BLaER1 (cell line): ENCODE measurements around the gene TPGS1.

Source experiments
- H3K27ac ChIP-seq: shearing (Covaris generic); formaldehyde crosslinking; 2 replicates; pipeline ENCODE4 v1.8.1; 2022
- H3K27me3 ChIP-seq: shearing (Covaris generic); formaldehyde crosslinking; 2 replicates; pipeline ENCODE4 v1.8.1; 2022
- H3K36me3 ChIP-seq: shearing (Covaris generic); formaldehyde crosslinking; 2 replicates; pipeline ENCODE4 v1.8.1; 2022
- H3K4me1 ChIP-seq: shearing (Covaris generic); formaldehyde crosslinking; 2 replicates; pipeline ENCODE4 v1.8.1; 2022
- H3K4me2 ChIP-seq: shearing (Covaris generic); formaldehyde crosslinking; 2 replicates; pipeline ENCODE4 v1.8.1; 2022
- H3K4me3 ChIP-seq: shearing (Covaris generic); formaldehyde crosslinking; 2 replicates; pipeline ENCODE4 v1.8.1; 2022
- H3K9ac ChIP-seq: shearing (Covaris generic); formaldehyde crosslinking; 2 replicates; pipeline ENCODE4 v1.8.1; 2022
- H3K9me3 ChIP-seq: shearing (Covaris generic); formaldehyde crosslinking; 2 replicates; pipeline ENCODE4 v1.8.1; 2022
- H4K20me1 ChIP-seq: shearing (Covaris generic); formaldehyde crosslinking; 2 replicates; pipeline ENCODE4 v1.8.1; 2022
- Cebpa-rat ChIP-seq: shearing (Covaris generic); IDR thresholded peaks from 2 replicates; pipeline ENCODE4 v1.8.1; 2022

TPGS1 gene

DNA sequence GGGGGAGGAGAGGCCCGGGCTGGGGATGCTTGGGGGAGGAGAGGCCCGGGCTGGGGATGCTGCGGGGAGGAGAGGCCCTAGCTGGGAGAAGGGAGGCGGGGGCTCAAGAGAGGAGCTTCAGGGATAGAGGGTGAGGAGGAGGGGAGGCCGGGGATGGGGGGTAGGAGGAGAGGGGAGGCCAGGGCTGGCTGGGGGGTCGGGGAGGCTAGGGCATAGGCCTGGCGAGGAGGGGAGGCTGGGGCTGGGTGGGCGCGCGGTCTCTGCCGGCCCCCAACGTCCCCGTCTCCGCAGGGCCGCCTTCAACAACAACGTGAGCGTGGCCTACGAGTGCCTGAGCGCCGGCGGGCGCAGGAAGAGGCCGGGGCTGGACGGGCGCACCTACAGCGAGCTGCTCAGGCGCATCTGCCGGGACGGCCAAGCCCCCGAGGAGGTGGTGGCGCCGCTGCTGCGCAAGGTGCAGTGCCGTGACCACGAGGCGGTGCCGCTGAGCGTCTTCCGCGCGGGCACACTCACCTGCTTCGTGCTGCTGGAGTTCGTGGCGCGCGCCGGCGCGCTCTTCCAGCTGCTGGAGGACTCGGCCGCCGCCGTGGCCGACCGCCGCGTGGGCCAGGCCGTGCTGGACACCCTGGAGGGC is 11.4 kb downstream of the TPGS1 start:
- H3K9me3 ChIP-seq = no peaks in the 10 kb centered on the region
- H3K9ac ChIP-seq = no peak overlapping the region
- no peak overlapping the region for H3K4me3 ChIP-seq
- TF ChIP-seq Cebpa-rat = no peak
- H3K4me2 ChIP-seq = no peak overlapping the region
- no peak overlapping the region for H3K27ac ChIP-seq
- H3K4me1 ChIP-seq = peaks cover 21% of the 10 kb centered on the region
- H4K20me1 ChIP-seq = peaks cover 9% of the 10 kb centered on the region
- H3K27me3 ChIP-seq = no peaks in the 10 kb centered on the region
- H3K36me3 ChIP-seq = peaks cover 34% of the 10 kb centered on the region

DNA sequence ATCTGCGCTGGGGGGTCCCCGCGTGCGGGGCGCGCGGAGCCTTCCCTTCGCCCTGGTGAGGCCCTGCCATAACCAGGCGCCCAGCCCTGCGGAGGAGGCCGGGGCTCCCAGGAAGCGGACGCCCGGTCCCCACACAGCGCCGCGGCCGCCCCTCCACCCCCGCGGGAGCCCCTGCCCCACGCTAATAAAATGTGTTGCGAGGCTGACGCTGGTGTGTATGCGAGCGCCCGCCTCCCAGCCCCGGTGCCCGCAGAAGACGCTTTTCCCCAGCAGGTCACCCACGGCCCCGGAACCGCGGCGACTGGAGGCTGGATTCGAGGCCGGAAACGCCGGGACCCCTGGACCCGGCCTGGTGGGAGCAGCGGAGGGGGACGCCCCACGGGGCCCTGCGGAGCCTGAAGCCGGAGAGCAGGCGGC is 12.2 kb downstream of the TPGS1 start:
- no peak overlapping the region for H3K4me3 ChIP-seq
- H3K36me3 ChIP-seq = peaks cover 27% of the 10 kb centered on the region
- H3K27ac ChIP-seq = no peak overlapping the region
- H3K9ac ChIP-seq = no peak overlapping the region
- H3K9me3 ChIP-seq = no peaks in the 10 kb centered on the region
- peaks cover 2% of the 10 kb centered on the region; the same call in 1 of the 2 replicates for H4K20me1 ChIP-seq
- TF ChIP-seq Cebpa-rat = no peak
- H3K4me1 ChIP-seq = peaks cover 13% of the 10 kb centered on the region
- no peaks in the 10 kb centered on the region for H3K27me3 ChIP-seq
- no peak overlapping the region for H3K4me2 ChIP-seq

DNA sequence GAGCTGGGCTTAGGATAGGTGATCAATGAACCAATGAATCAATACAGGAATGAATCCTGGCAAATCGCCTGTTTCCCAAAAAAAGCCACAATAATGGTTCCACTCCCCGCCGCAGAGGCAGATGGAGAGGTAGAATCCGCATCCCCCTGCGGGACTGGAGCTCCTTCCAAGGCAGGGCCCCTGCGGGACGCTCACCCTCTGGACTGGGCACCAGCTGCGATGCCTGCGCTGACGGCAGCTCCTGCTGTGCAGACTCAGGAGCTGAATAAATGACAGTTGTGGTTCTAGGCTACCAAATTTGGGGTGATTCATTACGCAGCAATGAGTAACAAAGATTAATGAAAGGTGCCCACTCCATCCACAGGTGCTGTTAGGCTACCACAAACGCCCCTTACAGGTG is 15.4 kb downstream of the TPGS1 start:
- H3K4me3 ChIP-seq = no peak overlapping the region
- H3K4me1 ChIP-seq = peaks cover 10% of the 10 kb centered on the region
- H3K4me2 ChIP-seq = no peak overlapping the region
- H3K9me3 ChIP-seq = no peaks in the 10 kb centered on the region
- no peak for TF ChIP-seq Cebpa-rat
- H3K27me3 ChIP-seq = no peaks in the 10 kb centered on the region
- H3K27ac ChIP-seq = no peak overlapping the region
- H3K9ac ChIP-seq = no peak overlapping the region
- peaks cover 18% of the 10 kb centered on the region for H3K36me3 ChIP-seq
- H4K20me1 ChIP-seq = no peaks in the 10 kb centered on the region

DNA sequence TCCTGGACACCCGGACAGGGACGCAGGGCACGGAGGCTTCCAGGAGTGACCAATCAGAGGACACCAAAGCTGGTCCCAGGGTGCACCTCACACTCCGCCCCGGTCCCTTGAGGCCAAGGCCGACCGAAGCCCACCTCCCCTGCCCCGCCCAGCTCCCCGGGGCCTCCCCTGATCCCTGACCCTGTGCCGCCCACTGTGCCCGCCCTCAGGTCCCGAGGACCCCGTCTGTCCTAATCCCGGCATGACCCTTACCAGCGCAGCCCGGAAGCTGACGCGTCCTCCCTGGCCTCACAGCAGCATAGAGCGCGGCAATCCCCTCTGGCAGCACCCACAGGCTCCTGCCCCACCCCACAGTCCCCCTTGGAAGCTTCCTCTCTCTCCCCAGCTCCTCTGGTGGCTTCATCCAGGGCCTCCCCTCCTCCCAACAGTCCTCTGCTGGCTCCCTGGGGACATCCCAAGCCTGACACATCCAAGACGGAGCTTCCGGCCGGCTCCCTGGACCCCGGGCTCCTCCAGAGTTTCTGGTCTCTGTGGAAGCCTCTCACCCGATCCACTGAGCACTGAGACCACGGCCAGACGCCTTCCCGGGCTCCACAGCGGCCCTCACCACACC is 16.9 kb downstream of the TPGS1 start:
- Histone ChIP-seq H3K27me3 (no peaks in the 10 kb centered on the region), H3K4me3 (no peak overlapping the region), H3K4me1 (peaks cover 10% of the 10 kb centered on the region), H3K9me3 (no peaks in the 10 kb centered on the region), H3K9ac (no peak overlapping the region), H3K4me2 (no peak overlapping the region), H3K27ac (no peak overlapping the region), H3K36me3 (peaks cover 14% of the 10 kb centered on the region), H4K20me1 (no peaks in the 10 kb centered on the region)
- no peak for TF ChIP-seq Cebpa-rat

DNA sequence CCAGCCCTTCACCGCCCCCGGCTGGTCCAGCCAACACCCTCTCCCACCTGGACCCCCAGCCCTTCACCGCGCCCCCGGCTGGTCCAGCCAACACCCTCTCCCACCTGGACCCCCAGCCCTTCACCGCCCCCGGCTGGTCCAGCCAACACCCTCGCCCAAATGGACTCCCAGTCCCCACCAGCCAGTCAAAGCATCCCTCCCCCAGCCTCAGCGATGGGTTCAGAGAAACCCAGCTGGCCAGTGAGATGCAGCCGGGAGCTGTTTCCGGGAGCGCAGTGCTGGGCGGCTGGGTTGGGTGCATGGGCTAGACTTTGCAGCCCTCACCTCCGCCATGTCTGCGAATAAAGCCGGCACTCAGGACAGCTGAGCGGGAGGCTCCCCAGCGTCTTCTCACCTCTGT is 17.7 kb downstream of the TPGS1 start:
- Histone ChIP-seq H3K9ac (no peak overlapping the region), H3K4me3 (no peak overlapping the region), H3K9me3 (no peaks in the 10 kb centered on the region), H3K4me1 (peaks cover 10% of the 10 kb centered on the region), H3K27me3 (no peaks in the 10 kb centered on the region), H3K36me3 (peaks cover 5% of the 10 kb centered on the region), H4K20me1 (no peaks in the 10 kb centered on the region), H3K4me2 (no peak overlapping the region), H3K27ac (no peak overlapping the region)
- no peak for TF ChIP-seq Cebpa-rat

DNA sequence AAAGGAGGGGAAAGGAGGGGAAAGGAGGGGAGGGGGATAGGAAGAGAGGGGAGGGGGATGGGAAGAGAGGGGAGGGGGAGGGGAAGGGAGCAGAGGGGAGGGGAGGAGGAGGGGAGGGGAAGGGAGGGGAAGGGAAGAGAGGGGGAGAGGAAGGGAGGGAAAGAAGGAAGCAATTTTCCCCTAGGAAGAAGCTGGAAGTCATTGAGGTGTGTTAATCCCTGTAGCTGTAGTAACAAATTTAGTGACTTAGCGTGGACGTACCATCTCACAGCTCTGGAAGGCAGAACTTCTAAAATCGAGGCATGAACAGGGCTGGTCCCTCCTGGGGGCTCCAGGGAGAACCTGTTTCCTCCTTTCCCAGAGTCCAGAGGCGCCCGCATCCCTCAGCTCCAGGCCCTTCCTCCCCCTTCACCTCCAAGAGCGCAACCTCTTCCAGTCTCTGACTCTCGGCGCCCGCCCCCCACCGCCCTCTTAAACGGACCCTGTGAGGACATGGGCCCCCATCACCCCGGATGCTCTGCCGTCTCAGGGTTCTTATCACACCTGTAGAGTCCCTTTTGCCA is 18.6 kb downstream of the TPGS1 start:
- Histone ChIP-seq H3K27me3 (no peaks in the 10 kb centered on the region), H3K9ac (no peak overlapping the region), H3K27ac (no peak overlapping the region), H3K4me2 (no peak overlapping the region), H4K20me1 (no peaks in the 10 kb centered on the region), H3K36me3 (no peaks in the 10 kb centered on the region), H3K4me1 (peaks cover 15% of the 10 kb centered on the region), H3K4me3 (no peak overlapping the region), H3K9me3 (no peaks in the 10 kb centered on the region)
- TF ChIP-seq Cebpa-rat = no peak

DNA sequence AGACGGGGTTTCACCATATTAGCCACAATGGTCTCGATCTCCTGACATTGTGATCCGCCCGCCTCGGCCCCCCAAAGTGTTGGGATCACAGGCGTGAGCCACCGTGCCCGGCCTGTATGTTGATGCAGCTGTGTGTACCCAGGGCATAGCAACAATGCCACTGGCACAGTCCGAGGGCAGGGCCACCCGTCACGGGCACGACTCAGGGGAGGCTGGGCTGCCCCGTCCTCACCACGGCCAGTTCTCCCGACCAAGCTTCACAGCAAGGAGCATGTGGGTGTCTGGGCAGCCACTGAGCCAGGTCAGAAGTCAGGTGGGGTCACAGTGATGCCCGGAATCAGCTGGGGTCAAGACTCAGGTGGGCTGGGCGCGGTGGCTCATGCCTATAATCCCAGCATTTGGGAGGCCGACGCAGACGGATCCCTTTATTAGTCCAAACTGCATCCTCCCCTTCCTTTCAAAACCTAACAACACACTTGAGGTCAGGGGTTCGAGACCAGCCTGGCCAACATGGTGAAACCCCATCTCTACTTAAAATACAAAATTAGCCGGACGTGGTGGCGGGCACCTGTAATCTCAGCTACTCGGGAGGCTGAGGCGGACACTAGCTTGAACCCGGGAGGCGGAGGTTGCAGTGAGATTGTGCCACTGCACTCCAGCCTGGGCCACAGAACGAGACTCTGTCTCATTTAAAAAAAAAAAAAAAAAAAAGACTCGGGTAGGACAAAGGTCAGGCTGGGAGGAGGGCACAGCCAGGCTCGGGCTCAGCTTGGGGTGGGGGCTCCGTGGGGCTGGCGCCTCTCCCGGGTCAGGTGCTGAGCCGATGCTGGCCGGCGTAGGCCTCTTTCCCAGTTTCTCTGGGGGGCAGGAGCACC is 23.1 kb downstream of the TPGS1 start:
- Histone ChIP-seq H3K27me3 (no peaks in the 10 kb centered on the region), H3K27ac (peak overlapping the region; percentile 90)

DNA sequence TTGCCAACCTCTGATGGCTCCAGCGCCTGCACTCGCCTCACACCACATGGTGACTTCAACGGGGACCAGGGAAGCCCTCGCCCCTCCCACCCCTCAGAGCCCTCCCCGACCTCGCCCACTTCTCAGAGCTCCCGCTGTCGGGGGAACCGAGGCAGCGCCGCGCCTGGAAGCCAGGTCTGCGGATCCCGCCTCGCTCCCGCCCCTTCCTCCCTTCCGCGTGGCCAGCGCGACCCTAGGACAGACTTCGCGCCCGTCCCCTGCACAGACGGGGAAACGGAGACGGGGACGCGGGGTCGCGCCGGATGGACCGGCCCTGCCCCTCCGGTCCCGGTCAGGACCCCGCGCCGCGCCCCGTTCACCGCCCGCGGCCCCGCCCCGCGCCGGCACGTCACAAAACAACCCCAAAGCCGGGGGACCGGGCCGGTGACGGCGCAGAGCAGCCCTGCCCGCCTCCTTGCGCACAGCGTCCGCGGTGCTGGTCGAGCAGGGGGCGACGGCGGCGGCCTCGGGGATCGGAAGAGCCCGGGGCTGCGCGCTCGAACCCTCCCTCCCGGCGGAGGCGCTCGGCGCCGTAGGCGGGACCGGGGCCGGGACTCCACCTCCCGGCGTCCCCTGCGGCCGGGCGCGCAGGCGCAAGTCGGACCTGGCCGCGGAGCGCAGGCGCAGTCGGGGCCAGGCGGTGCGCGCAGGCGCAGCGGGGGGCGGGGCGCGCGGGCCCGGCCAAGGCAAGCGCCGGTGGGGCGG is 23.9 kb downstream of the TPGS1 start:
- no peak for TF ChIP-seq Cebpa-rat

More for the DNA sequence above, 23.1 kb downstream of the TPGS1 start:
- Histone ChIP-seq H4K20me1 (peaks cover 37% of the 10 kb centered on the region), H3K4me1 (peaks cover 21% of the 10 kb centered on the region), H3K4me3 (peak overlapping the region; percentile 87), H3K9me3 (no peaks in the 10 kb centered on the region), H3K4me2 (peak overlapping the region; percentile 93), H3K36me3 (peaks cover 12% of the 10 kb centered on the region), H3K9ac (peak overlapping the region; percentile 90)
- TF ChIP-seq Cebpa-rat = no peak

DNA sequence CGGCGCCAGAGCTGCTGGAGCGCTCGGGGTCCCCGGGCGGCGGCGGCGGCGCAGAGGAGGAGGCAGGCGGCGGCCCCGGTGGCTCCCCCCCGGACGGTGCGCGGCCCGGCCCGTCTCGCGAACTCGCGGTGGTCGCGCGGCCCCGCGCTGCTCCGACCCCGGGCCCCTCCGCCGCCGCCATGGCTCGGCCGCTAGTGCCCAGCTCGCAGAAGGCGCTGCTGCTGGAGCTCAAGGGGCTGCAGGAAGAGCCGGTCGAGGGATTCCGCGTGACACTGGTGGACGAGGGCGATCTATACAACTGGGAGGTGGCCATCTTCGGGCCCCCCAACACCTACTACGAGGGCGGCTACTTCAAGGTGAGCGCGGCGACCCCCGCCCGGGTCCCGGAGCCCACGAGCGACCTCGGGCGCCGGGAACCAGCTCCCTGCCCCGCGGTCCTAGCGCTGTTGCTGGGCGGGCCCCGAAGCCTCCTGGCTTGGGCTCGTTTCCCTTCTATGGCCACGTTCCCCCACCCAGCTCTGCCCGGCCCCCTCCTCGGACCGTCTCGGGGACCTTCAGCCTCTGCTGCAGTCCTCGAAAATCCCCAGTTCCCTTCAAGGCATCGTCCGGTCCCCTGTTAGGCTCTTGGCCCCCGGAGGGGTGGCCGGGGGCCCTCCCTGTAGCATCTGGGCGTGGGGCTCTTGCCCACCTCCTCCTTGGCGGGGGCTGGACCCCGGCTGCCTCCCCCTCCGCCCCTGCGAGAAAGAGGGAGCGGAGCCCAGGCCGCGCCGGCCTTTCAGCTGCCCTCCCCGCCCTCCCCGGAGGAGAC is 24.7 kb downstream of the TPGS1 start, which contains the start of gene CDC34:
CDC34 (plus strand) TSS at position 8 of the 808 bp plus-strand sequence; CDS start at position 180, 172 bp downstream.
- Histone ChIP-seq H3K27me3 (no peaks in the 10 kb centered on the region), H3K36me3 (peaks cover 28% of the 10 kb centered on the region), H3K27ac (peak within 1 kb of the TSS; percentile 90), H3K4me2 (peak within 1 kb of the TSS; percentile 99), H3K9me3 (no peaks in the 10 kb centered on the region), H3K9ac (peak within 1 kb of the TSS; percentile 90), H3K4me1 (peaks cover 21% of the 10 kb centered on the region), H4K20me1 (peaks cover 52% of the 10 kb centered on the region), H3K4me3 (peak within 1 kb of the TSS; percentile 87)
- TF ChIP-seq Cebpa-rat = no peak

More for the DNA sequence above, 23.9 kb downstream of the TPGS1 start:
- Histone ChIP-seq H4K20me1 (peaks cover 45% of the 10 kb centered on the region), H3K27ac (peak overlapping the region; percentile 90), H3K4me3 (peak overlapping the region; percentile 87), H3K9me3 (no peaks in the 10 kb centered on the region), H3K27me3 (no peaks in the 10 kb centered on the region), H3K4me2 (peak overlapping the region; percentile 93), H3K36me3 (peaks cover 20% of the 10 kb centered on the region), H3K4me1 (peaks cover 21% of the 10 kb centered on the region), H3K9ac (peak overlapping the region; percentile 90)
